Stimulated activated CD4-positive, alpha-beta T cell treated with anti-CD3 and anti-CD28 coated beads, Interleukin-12 subunit alpha, Interleukin-12 subunit beta, amount 100 ng/mL, for 24 hours (primary cell): ENCODE measurements around the gene MAMDC4.
"Not testable (repeated sequence)": the region's sequence is repeated elsewhere in the genome, so short reads cannot be mapped to it uniquely, and the experiment has no call there.

ENCODE experiments used
- DNase-seq, 2 experiments: peaks; one replicate each; pipeline ENCODE4 v3.0.0-alpha.2; 2020; ENCODE audit warnings: low read depth in 2 of 2

The MAMDC4 gene

GRCh38 chr9:136860933-136861873, 9.1 kb downstream of the MAMDC4 start:
- no peak for DNase-seq

GRCh38 chr9:136861874-136862457, 9.8 kb downstream of the MAMDC4 start:
- no peak for DNase-seq

GRCh38 chr9:136862849-136863622, 10.9 kb downstream of the MAMDC4 start:
- no peak for DNase-seq

- no peak for DNase-seq
These were observed 11.6 kb downstream of the MAMDC4 start for GRCh38 chr9:136863623-136864273.

GRCh38 chr9:136865041-136865767, 13.1 kb downstream of the MAMDC4 start:
- DNase-seq = no peak

GRCh38 chr9:136865768-136866103, 13.6 kb downstream of the MAMDC4 start:
- DNase-seq = no peak

- not testable (repeated sequence) for DNase-seq
These were observed 14.8 kb downstream of the MAMDC4 start for GRCh38 chr9:136866898-136867421.

GRCh38 chr9:136867480-136867879, 15.3 kb downstream of the MAMDC4 start:
- DNase-seq = no peak

- no peak for DNase-seq
These were observed 15.8 kb downstream of the MAMDC4 start for GRCh38 chr9:136867917-136868316.

GRCh38 chr9:136868644-136869043, 16.5 kb downstream of the MAMDC4 start:
- DNase-seq = no peak

- not testable (repeated sequence) for DNase-seq
These were observed 17.5 kb downstream of the MAMDC4 start for GRCh38 chr9:136869611-136870010.

- no peak for DNase-seq
These were observed 23.0 kb downstream of the MAMDC4 start for GRCh38 chr9:136875155-136875554.

GRCh38 chr9:136876476-136876875, 24.3 kb downstream of the MAMDC4 start:
- no peak for DNase-seq

- DNase-seq = no peak
These were observed 28.5 kb downstream of the MAMDC4 start for GRCh38 chr9:136880651-136881050.

GRCh38 chr9:136881691-136882108, 29.6 kb downstream of the MAMDC4 start:
- DNase-seq = peak in 1 of 2 experiments; percentile 61

GRCh38 chr9:136882109-136882946, 30.2 kb downstream of the MAMDC4 start:
- peak; percentile 88 to 92 for DNase-seq

- not testable (repeated sequence) for DNase-seq
These were observed 30.8 kb downstream of the MAMDC4 start for GRCh38 chr9:136882947-136883283.

- not testable (repeated sequence) for DNase-seq
These were observed 31.5 kb downstream of the MAMDC4 start for GRCh38 chr9:136883670-136884069.

- DNase-seq = peak; percentile 95 to 96
These were observed 33.9 kb downstream of the MAMDC4 start, which contains the start of gene TRAF2 for GRCh38 chr9:136885950-136886578. TRAF2 (plus strand) TSS chr9:136886516; CDS start chr9:136898741, 12,225 bp downstream.
